ENCODE measurements around the gene TTLL10. TPM values are rescaled to one million over a fixed set of nuclear protein-coding genes. Genes with fewer than 3 reads are reported as not detected.

The TTLL10 gene
- total RNA-seq, 2 experiments from 2014 or later = not detected

DNA sequence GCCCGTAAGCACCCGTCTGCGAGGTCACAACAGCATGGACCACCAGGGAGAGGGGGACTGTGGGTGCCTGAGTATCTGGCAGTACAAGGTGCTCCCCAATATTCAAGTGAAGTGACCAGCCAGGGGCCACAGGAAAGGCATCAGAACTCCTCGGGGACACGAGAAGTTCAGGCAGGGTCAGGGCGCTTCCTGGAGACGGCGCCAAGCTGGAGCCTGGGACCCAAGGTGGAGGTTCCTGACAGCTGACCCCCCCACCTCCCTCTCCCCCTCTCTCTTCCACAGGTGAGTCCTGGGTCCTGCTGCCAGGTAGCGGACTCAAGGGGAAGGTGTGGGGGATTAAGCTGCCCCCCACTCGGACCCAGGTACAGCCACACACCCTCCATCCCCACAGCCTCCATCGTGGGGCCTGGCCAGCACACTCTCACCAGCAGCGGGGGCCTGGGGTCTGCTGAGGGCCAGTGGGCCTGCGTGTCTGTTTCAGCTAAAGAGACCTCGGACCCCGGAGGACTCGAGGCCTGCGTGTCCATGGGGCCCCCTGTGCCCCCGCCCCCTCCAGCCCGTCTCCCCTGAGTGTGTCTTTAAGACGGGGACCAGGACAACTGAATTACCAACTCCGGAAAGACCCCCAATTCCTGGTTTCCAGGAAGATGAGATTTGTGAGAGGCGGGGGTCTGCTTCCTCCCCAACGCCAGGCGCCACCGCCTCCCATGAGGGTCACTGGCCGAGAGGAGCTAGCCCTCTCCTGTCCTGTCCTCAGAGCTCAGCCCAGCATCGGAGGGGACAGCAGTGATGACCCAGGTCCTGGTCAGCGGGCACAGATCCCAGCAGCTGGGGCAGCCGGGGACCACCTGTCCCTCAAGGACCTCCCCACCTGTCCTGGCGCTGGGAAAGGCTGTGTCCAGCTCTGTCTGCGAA lies 26.5 kb downstream of the TTLL10 start:
- Mint-ChIP-seq H3K36me3 (no peaks in the 10 kb centered on the region), H3K4me3 (no peak overlapping the region), H3K4me1 (peaks cover 8% of the 10 kb centered on the region), H3K27me3 (no peaks in the 10 kb centered on the region), H3K9me3 (ENCODE audit: low read depth) (peaks cover 2% of the 10 kb centered on the region), H3K27ac (no peak overlapping the region)
- CTCF ChIA-PET = interaction anchor here (2.0 kb wide), 1 partner anchor 11 kb away, joined by 4 read pairs; no protein-coding TSS in a partner anchor
- DNase-seq (peak; percentile 40), ATAC-seq (no peak)

DNA sequence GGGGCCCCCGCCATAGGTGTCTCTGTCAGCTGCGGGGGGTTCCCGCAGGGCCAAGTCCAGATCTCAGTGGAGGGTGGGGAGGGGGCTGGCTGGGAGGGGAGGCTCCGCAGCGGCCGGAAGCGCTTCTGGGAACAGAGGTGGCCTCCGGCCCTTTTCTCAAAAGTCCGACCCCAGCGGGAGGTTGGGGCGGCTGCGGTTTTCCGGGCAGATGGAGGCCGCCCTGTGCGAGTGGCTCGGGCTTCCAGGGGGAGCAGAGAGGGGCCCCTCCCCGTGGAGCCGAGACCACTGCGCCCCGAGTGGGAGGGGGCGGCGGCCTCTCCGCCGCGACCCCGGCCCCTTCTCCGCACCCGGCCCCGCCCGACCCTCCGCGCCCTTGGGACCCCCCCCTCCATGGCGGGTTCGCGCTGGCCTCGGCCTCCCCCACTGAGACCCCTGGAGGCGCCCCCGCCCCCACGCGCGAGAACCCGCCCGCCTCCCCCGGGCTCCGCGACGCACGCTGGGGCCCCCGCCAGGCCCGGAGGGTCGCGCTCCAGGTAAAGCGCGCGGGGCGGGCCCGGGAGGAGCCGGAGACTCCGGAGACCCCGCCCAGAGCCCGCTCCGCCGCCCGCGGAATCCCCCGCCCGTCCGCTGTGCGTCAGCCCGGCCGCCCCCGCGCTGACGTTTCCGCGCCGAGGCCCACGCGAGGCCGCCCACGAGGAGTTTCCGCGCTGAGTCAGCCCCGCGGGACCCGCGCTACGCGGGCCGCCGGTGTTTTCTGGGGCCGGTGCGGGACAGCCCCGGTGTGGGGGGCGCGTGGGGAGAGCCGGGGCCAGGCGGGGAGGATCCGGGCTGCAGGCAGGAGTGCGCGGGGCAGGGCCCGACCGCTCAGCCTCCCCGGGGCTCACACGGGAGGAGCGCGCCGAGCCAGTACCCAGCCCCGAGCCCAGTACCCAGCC lies 27.5 kb downstream of the TTLL10 start:
- no peak overlapping the region for H3K4me3 Mint-ChIP-seq
- no peaks in the 10 kb centered on the region for H3K27me3 Mint-ChIP-seq
- H3K9me3 Mint-ChIP-seq (ENCODE audit: low read depth) = peaks cover 2% of the 10 kb centered on the region
- no peak overlapping the region for H3K27ac Mint-ChIP-seq
- ATAC-seq = peak; percentile 75
- peaks cover 8% of the 10 kb centered on the region for H3K4me1 Mint-ChIP-seq
- DNase-seq = peak; percentile 76
- no peaks in the 10 kb centered on the region for H3K36me3 Mint-ChIP-seq
- CTCF ChIA-PET = interaction anchor here (2.0 kb wide), 1 partner anchor 12 kb away, joined by 4 read pairs; no protein-coding TSS in a partner anchor

DNA sequence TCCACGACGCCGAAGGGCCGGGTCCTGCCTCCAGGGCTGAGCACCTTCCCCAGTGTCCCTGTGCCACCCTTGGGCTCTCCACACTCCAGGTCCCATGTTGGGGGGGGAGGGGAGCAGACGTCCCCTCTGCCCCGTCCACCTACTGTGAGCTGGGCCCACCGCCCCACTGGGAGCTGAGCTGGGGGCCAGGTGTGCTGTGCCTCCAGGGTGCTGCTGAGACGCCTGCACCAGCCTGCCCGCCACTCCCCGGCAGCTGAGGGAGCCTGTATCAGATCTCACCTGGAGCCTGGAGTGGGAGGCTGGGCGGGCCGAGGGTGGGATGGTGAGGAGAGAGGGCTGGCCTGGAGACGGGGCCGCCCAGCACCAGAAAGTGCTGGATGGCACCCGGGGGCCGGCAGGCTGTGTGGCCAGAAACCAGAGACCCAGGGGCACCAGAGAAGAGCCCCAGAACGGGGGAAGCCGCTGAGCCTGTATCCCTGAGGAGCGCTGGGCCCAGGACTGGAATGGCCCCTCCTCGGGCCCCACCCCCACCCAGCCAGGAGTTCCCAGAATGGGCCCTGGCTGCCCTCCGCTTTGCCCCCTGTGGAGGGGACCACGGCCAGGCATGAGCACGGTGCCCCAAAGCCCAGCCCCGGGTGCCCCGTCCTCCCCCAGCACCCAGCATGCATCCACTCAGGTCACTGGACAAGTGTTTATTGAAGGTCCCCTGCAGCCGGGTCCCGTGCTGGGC lies 29.3 kb downstream of the TTLL10 start:
- Mint-ChIP-seq H3K4me1 (peaks cover 17% of the 10 kb centered on the region), H3K36me3 (no peaks in the 10 kb centered on the region), H3K27ac (no peak overlapping the region), H3K4me3 (no peak overlapping the region), H3K27me3 (no peaks in the 10 kb centered on the region), H3K9me3 (ENCODE audit: low read depth) (no peaks in the 10 kb centered on the region)
- CTCF ChIA-PET = no interaction called here
- DNase-seq (no peak), ATAC-seq (no peak)

DNA sequence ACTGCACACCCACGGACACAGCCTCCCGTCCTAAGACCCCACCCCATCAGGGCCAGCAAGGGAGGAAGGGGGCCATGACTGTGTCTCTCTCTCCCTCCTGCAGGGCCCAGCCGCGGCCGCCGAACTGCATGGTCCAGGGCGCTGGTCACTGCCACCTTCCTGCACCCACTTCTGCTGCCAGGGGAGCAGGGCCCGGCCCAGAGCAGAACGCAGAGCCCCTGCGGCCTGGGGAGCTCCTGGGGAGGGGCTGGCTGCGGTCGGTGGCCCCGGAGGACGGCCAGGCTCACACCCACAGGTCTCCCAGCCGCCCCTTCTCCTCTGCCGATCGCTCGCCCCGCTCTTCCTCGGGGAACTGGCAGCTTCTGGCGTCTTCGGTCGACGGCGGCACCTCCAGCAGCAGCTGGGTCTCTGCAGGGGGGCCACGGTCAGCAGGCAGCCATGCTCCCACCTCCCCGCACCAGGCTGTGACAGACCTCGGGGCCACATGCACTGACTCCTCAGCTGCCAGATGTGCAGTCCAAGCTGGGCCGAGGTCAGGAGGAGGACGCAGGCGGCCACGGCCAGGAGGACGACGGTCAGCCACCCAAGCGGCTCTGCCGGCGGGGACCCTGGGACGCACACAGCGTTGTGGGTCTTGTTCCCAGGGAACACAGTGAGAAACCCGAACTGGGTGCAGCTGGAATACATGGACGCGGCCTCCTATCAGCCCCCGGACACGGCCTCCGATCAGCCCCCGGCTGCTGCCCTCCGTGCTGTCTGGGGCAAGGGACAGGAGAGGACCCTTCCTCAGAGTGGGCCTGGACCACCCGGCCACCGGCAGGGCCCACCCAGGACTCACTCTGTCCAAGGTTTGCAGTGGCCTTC lies 30.1 kb downstream of the TTLL10 start:
- DNase-seq (no peak), ATAC-seq (no peak)
- CTCF ChIA-PET = no interaction called here
- Mint-ChIP-seq H3K27ac (no peak overlapping the region), H3K9me3 (ENCODE audit: low read depth) (no peaks in the 10 kb centered on the region), H3K4me3 (no peak overlapping the region), H3K4me1 (peaks cover 23% of the 10 kb centered on the region), H3K27me3 (no peaks in the 10 kb centered on the region), H3K36me3 (peaks cover 1% of the 10 kb centered on the region)

DNA sequence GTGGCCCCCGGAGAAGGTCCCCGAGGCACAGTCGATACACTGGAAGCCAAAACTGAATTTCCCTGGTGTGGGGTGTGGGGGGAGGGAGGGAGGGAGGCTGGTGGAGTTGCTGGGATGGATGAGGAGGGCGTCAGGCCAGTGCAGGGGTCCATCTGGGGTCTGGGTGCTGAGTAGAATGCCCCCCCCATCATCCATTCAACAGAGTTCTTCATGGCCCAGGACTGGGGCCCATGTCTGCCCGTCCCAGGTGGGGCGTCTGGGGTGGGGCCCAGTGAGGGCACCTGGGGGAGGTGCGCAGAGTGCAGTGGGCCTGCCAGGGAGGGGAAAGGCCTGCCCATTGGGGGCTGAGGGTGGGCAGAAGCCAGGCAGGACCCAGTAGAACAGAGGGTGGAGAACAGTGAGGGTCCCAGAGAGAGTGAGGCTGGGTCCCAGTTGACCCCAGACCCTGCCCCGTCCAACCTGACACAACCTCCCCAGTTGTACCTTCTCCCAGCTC lies 30.8 kb downstream of the TTLL10 start:
- H3K36me3 Mint-ChIP-seq = peaks cover 1% of the 10 kb centered on the region
- no peaks in the 10 kb centered on the region for H3K9me3 Mint-ChIP-seq (ENCODE audit: low read depth)
- no peak for ATAC-seq
- DNase-seq = no peak
- H3K4me1 Mint-ChIP-seq = peaks cover 27% of the 10 kb centered on the region
- no peak overlapping the region for H3K27ac Mint-ChIP-seq
- H3K27me3 Mint-ChIP-seq = no peaks in the 10 kb centered on the region
- no peak overlapping the region for H3K4me3 Mint-ChIP-seq
- CTCF ChIA-PET = interaction anchor here (1.4 kb wide), 1 partner anchor 220 kb away, joined by 3 read pairs; no protein-coding TSS in a partner anchor

DNA sequence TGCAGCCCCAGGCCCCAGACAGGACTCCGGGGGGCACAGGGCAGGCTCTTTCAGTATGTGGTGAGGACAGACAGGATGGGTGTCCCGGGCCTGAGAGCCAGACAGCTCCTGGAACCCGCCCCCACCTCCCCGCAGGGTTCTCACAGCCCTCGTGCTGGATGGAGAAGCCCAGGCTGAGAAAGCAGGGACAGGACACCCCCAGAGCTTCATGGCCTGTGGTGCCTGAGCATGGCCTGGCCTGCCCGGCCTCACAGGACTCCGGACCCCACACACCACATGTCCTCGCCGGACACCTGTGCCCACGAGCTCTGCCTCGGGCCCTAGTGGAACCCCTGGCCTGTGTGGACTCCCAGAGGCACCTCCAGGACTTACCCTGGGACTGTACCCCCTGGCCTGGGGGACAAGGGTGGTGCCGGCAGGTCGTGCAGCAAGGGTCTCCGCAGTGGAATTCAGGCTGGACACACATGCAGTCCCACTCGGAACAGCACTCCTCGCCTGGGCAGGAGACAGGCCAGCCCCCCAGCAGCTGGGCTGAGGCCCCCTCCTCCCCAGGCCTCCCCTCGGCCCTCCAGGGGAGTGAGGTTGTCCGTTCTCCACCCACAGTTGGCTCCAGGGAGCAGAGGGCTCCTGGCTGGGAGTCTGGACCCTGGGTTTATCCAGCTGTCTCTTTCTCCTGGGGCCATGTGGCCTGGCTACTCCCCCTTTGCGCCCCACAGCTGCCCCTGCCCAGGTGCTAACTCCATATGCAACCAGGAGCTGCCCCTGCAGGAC lies 31.5 kb downstream of the TTLL10 start:
- no peaks in the 10 kb centered on the region for H3K27me3 Mint-ChIP-seq
- H3K4me3 Mint-ChIP-seq = peak overlapping the region; percentile 53
- CTCF ChIA-PET = interaction anchor here (1.4 to 3.6 kb wide), 3 partner anchors 83 to 221 kb away, joined by 3 to 24 read pairs (median 4); partner anchors contain the start of gene C1orf159
- ATAC-seq = no peak
- DNase-seq = no peak
- no peaks in the 10 kb centered on the region for H3K9me3 Mint-ChIP-seq (ENCODE audit: low read depth)
- peaks cover 26% of the 10 kb centered on the region for H3K4me1 Mint-ChIP-seq
- no peak overlapping the region for H3K27ac Mint-ChIP-seq
- H3K36me3 Mint-ChIP-seq = peaks cover 1% of the 10 kb centered on the region

DNA sequence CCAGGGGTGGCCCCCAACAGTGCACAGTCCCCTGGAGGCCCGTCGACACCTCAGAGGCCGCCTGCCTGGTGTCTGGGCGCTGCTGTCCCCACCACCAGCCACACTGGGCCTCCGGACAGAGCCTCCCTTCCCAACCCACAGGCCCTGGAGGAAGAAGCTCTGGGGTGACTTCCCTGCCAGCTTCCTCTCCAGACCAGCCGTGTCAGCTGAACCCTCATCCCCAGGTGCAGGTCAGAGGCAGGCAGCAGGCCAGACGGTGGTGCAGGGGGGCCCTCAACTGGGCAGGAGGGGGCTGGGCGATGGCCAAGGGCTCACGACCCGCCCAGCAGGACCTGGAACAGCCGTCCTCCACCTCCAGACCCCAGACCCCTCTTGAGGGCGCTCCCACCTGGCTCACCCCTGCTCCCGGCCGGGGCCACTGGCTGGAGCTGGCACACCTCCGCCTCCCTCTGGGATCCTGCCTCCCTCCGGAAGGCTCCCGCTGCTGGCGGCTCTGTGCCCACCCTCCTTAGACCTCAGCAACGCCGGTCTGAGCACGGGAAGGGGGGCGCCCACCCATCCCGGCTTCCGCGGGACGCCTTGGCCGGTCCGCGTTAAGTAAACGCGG lies 32.2 kb downstream of the TTLL10 start:
- Mint-ChIP-seq H3K36me3 (peaks cover 1% of the 10 kb centered on the region), H3K9me3 (ENCODE audit: low read depth) (no peaks in the 10 kb centered on the region), H3K27me3 (no peaks in the 10 kb centered on the region), H3K27ac (no peak overlapping the region), H3K4me1 (peaks cover 22% of the 10 kb centered on the region), H3K4me3 (peak overlapping the region; percentile 53)
- CTCF ChIA-PET = interaction anchor here (1.4 to 3.6 kb wide), 3 partner anchors 83 to 222 kb away, joined by 3 to 24 read pairs (median 4); partner anchors contain the start of gene C1orf159
- DNase-seq (no peak), ATAC-seq (no peak)

GRCh38 chr1:1206376-1206965 lies 32.8 kb downstream of the TTLL10 start, which contains the start of gene TNFRSF18:
Gene TNFRSF18 (minus strand): TSS chr1:1206592. CDS start chr1:1206571, 21 bp downstream.
- Mint-ChIP-seq H3K4me1 (peaks cover 22% of the 10 kb centered on the region), H3K27me3 (no peaks in the 10 kb centered on the region), H3K9me3 (ENCODE audit: low read depth) (no peaks in the 10 kb centered on the region), H3K27ac (peak within 1 kb of the TSS; percentile 64), H3K4me3 (peak within 1 kb of the TSS; percentile 53), H3K36me3 (peaks cover 1% of the 10 kb centered on the region)
- ATAC-seq = peak; percentile 17
- DNase-seq = no peak
- CTCF ChIA-PET = interaction anchor here (1.4 to 3.6 kb wide), 3 partner anchors 24 to 90 kb away, joined by 4 to 24 read pairs (median 4); partner anchors contain the start of gene C1orf159

- Mint-ChIP-seq H3K36me3 (peaks cover 1% of the 10 kb centered on the region), H3K4me3 (peak overlapping the region; percentile 53), H3K27ac (no peak overlapping the region), H3K9me3 (ENCODE audit: low read depth) (no peaks in the 10 kb centered on the region), H3K27me3 (no peaks in the 10 kb centered on the region), H3K4me1 (peaks cover 23% of the 10 kb centered on the region)
- CTCF ChIA-PET = interaction anchor here (1.5 to 3.6 kb wide), 2 partner anchors 24 to 85 kb away, joined by 4 to 24 read pairs; no protein-coding TSS in a partner anchor
- DNase-seq (no peak), ATAC-seq (no peak)
These were observed 33.4 kb downstream of the TTLL10 start for GRCh38 chr1:1206966-1207531.

DNA sequence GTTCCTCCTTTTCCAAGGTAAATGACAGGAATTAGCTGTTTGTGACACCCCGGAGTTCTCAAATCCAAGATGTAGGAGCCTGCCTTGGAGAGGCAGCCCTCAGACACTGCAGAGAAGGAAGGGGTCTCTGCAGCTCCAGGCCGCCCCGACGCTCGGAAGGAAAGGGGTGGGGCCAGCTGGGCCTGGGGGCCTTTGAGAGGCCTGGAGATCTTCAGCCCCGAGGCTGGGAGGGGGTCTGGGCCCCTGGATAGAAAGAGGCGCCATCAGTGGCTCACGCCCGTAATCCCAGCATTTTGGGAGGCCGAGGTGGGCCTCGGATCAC lies 33.9 kb downstream of the TTLL10 start:
- Mint-ChIP-seq H3K4me1 (peaks cover 25% of the 10 kb centered on the region), H3K36me3 (peaks cover 1% of the 10 kb centered on the region), H3K27ac (peak overlapping the region; percentile 56), H3K4me3 (no peak overlapping the region), H3K9me3 (ENCODE audit: low read depth) (no peaks in the 10 kb centered on the region), H3K27me3 (no peaks in the 10 kb centered on the region)
- CTCF ChIA-PET = interaction anchor here (1.5 to 3.6 kb wide), 2 partner anchors 23 to 85 kb away, joined by 4 to 24 read pairs; no protein-coding TSS in a partner anchor
- ATAC-seq (no peak), DNase-seq (no peak)
